ENCODE measurements around the gene FUT7.

- TF ChIP-seq POLR2A (IDR thresholded peaks at IDR 0.05) = no peak
- TF ChIP-seq, protein P1, sequence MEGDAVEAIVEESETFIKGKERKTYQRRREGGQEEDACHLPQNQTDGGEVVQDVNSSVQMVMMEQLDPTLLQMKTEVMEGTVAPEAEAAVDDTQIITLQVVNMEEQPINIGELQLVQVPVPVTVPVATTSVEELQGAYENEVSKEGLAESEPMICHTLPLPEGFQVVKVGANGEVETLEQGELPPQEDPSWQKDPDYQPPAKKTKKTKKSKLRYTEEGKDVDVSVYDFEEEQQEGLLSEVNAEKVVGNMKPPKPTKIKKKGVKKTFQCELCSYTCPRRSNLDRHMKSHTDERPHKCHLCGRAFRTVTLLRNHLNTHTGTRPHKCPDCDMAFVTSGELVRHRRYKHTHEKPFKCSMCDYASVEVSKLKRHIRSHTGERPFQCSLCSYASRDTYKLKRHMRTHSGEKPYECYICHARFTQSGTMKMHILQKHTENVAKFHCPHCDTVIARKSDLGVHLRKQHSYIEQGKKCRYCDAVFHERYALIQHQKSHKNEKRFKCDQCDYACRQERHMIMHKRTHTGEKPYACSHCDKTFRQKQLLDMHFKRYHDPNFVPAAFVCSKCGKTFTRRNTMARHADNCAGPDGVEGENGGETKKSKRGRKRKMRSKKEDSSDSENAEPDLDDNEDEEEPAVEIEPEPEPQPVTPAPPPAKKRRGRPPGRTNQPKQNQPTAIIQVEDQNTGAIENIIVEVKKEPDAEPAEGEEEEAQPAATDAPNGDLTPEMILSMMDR (IDR thresholded peaks at IDR 0.05) = no peak
Measured at GRCh38 chr9:137039611-137040366, 7.9 kb upstream of the FUT7 start.

Measured in thyroid gland (tissue), 4 donors.